HG03442 (cell line): ENCODE measurements around the gene ARID5A.
"Not testable (repeated sequence)": the region's sequence is repeated elsewhere in the genome, so short reads cannot be mapped to it uniquely, and the experiment has no call there.

Experiments
- ATAC-seq: cut with Tn5 transposase; IDR thresholded peaks from one replicate; pipeline ENCODE4 v1.9.1; 2021; ENCODE audit warnings: mild to moderate bottlenecking, moderate library complexity; ENCODE audit not compliant: unreplicated experiment

ARID5A gene, protein sequence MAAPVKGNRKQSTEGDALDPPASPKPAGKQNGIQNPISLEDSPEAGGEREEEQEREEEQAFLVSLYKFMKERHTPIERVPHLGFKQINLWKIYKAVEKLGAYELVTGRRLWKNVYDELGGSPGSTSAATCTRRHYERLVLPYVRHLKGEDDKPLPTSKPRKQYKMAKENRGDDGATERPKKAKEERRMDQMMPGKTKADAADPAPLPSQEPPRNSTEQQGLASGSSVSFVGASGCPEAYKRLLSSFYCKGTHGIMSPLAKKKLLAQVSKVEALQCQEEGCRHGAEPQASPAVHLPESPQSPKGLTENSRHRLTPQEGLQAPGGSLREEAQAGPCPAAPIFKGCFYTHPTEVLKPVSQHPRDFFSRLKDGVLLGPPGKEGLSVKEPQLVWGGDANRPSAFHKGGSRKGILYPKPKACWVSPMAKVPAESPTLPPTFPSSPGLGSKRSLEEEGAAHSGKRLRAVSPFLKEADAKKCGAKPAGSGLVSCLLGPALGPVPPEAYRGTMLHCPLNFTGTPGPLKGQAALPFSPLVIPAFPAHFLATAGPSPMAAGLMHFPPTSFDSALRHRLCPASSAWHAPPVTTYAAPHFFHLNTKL

GRCh38 chr2:96536445-96537065, at the start of gene ARID5A:
Gene ARID5A, plus strand, starts transcription at chr2:96536752. Its CDS starts 75 bp downstream, at chr2:96536827.
- ATAC-seq: peak; percentile 55

DNA sequence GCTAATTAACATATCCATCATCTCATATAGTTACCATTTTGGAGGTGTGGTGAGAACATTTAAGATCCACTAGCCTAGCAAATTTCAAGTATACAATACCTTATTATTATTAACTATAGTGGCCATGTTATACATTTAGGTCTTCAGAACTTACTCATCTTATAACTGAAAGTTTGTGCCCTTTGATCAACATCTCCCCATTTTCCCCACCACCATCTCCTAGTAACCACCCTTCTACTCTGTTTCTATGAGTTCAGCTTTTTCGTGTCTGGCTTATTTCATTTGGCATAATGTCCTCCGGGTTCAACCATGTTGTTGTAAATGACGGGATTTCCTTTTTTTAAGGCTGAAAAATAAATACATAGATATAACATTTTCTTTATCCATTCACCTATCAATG, 47.3 kb upstream of the ARID5A start:
- no peak for ATAC-seq

DNA sequence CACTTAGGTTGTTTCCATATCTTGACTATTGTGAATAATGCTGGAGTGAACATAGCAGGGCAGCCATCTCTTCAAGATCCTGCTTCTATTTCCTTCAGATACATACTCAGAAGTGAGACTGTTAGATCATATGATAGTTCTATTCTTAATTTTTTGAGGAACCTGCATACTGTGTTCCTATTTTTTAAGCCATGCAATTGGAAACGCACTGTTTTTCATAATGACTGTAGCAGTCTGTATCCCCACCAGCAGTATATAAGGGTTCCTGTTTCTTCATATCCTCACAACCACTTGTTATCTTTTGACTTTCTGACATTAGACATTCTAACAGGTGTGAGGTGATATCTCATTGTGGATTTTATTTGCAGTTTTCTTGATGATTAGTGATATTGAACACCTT, 46.9 kb upstream of the ARID5A start:
- no peak for ATAC-seq

DNA sequence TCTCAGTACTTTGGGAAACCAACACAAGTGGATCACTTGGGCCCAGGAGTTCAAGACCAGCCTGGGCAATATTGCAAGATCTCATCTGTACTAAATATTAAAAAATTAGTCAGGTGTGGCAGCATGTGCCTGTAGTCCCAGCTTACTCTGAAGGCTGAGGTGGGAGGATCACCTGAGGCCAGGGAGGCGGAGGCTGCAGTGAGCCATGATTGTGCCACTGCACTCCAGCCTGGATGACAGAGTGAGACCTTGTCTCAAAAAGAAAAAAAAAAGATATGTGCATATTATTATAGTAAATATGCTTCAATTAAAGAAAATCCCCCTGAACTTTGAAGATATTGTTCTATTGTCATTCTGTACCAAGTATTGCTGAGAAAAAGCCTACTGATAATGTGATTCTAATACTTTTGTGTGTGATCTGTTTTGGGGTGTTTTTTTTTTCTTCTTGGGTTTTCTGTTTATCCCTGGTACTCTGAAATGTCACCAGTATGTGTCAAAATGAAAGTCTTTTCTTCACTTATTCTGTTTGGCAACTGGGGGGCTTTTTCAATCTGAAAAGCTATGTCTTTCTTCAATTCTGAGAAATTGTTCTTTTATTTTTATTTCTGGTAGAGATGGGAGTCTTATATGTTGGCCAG, 44.6 kb upstream of the ARID5A start:
- ATAC-seq: no peak

- no peak for ATAC-seq
Observed at GRCh38 chr2:96493072-96493471, 43.5 kb upstream of the ARID5A start.

DNA sequence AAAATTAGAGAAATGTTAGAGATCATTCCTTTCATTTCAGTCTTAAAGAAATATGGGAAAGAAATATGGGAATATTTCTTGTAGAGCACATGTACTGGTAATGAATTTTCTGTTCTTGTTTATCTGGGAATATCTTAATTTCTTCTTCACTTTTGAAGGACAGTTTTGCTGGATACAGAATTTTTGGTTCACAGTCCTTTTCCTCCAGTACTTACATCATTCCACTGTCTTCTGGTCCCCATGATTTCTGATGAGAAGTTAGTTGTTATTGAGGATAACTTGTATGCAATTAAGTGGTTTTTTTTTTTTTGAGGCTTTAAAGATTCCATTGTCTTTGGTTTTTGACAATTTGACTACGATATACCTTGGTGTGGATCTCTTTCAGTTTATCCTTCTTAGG, 42.4 kb upstream of the ARID5A start:
- no peak for ATAC-seq

GRCh38 chr2:96495982-96496629, 40.4 kb upstream of the ARID5A start:
- ATAC-seq: no peak

DNA sequence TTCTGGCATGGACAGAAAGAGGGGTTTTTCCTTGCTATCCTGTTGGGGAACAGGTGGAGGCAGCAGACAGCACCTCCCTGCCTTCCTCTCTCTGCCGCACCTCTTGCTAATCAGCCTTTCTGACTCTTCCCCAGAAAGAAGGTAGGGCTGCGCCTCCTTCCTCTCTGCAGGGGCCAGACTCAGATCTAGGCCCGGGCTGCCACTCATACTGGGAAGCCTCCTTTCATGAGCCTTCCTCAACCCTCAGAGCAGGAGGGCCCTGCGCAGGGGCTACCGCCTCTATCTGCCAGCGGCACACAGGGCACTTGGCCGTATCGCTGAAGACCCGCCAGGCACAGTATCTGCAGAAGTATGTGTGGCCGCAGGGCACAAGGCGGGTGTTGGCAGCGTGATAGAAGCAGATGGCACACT, 38.5 kb upstream of the ARID5A start:
- ATAC-seq: no peak

- not testable (repeated sequence) for ATAC-seq
Observed at GRCh38 chr2:96498611-96499010, 37.9 kb upstream of the ARID5A start.

DNA sequence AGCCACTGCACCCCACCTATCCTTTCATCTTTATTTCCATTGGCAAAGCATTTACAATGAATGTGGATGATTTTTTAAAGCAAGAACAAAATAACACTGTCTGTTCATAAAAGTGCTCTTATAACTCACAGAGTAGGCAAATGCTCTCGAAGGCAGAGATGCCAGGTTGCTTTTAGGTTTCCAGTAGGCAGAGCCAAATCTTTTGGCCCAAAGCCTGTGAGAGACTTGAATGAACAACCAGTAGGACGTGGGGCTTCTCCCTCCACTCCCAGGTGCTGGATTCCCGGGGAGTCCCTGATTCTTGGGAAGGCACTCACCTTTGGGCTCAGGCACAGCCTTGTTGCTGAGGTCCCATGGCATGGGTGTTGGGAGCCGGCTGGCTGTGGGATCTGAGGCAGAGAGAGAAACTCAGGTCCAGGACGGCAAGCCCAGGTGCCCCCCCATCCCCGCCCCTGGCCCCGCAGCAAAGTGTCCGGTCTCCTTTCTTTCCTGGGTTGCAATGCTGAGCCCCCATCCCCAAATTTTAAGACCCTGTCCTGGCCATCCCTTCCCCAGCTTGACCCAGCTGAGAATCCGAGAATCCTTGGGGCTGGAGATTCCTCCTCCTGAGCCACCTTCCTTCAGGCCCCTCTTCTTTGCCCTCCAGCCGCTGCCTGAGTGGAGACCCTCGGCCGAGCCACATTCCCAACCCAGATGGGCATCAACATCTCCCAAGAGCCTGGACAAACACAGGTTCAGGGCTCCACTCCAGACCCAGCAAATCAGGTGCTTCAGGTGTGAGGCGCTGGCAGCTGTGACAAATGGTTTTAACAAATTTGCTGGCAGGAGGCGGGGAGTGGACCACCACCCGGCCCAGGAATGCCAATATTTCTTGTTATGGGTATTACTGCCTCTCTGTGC, 37.2 kb upstream of the ARID5A start:
- no peak for ATAC-seq

- no peak for ATAC-seq
Observed at GRCh38 chr2:96500385-96501066, 36.0 kb upstream of the ARID5A start.

DNA sequence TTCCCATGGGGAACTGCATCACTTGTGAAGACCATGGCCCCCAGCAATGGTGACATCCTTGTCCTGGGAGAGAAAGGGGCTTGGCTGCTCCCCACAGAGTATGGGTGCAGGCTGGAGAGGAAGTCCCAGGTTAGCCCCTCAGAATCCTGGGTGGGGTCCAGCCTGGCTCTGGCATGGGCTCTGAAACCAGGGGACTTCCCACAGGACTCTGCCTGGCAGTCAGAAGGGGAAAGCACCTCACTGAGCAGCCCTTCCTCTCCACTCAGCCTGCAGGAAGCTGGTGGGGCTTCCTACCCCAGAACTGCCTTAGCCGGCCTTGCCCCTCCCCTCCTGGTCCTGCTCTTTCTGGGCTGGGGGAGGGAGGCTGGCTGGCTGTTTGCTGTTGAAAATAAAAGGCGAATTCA, 35.1 kb upstream of the ARID5A start:
- ATAC-seq: no peak

DNA sequence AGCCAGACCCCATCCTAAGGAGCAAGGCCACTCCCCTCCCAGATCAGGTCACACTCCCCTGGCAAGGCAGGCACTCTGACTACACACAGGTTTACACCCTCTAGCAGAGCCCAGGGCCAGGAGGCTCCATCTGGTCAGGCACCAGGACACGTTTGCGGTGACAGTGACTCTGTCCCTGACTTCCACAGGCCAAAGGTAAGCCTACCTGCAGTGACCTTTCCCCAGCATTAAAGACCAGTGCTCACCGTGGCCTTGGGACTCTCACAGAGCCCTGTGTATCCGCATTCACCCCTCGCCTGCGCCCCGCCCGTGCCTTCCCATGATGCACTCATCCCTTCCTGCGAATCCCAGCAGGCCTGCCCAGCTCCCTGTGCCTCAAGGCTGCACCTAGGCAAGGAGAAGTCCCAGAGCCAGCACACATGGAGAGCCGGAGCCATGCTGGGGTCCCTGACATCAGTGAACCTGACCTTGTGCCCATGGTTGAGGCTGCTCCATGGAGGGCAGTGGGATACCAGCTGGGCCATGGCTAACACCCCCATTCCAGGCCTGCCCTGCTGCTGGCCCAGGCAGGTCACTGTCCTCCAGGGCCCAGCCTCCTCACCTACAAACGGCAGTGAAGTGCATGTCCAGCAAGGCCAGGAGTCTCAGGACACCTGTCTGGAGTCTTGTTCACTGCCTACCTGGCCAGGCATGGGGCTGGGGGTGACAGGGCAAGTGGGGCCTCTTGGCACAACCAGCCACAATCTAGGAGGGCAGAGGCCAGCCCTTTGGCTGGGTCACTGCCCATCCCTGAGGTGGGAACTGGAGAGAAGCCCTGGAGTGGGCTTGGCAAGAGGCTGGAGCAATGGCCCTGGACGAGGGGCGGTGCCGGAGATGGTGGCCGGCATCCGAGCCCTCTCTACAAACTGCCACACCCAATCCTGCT, 34.4 kb upstream of the ARID5A start:
- ATAC-seq: no peak

DNA sequence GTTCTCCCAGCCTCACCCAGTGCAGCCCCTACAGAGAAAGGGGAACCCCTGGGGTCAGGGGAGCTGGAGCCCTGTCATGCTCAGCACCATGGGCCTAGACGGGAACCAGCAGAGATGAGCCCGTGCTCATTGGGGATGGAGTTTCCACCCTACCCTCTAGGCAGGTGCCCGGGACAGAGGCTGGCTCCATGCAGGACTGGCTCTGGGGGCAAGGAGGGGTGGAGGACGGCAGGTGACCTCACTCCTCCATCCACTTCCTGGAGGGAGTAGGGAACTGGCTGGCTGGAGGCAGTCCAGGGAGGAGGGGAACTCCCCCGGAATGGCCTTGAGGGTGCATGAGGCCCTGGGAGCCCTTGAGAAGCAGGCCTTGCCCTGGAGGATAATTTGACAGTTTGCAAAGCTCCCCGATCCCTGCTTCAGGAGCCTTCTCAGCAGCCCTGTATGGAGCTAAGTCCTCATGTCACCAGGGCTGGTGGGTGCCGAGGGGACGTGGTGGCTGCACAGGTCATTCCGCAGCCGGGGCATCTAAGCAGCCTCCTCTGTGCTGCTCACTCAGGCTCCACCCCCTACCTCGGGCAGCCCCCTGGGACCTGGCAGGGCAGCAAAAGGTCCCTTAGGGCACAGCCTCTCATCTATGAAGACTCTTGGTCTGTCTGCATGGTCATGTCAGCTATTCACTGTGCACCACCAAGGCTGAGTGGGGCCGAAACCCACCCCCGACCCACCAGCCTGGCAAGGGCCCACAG, 33.5 kb upstream of the ARID5A start:
- no peak for ATAC-seq

DNA sequence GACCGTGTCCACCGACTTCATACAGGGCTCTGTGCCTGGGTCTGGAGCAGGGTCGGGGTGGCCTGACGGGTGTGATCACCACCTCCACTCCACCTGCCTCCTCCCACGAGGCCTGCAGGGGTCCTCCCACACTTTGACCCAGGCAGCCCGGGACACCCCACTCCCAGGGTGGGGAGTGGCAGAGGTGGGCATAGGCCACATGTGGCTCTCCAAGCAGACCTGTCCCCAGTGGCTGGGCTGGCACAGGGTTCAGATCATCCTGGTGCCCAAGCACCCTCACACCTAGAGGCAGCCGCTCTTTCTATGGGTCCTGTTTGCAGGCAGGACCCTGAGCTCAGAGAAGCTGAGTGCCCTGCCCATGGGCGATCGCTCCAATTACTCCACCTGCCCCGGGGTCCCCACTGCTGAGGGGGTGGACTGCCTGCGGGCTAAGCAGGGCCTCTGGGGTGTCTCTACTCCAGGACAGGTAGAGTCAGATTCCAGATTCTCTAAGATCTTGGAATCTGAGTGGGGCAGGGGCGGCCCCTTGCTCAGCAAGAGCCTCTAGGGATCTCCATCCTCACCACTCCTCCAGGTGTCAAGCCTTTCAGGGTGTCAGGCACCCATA, 32.8 kb upstream of the ARID5A start:
- ATAC-seq: no peak

DNA sequence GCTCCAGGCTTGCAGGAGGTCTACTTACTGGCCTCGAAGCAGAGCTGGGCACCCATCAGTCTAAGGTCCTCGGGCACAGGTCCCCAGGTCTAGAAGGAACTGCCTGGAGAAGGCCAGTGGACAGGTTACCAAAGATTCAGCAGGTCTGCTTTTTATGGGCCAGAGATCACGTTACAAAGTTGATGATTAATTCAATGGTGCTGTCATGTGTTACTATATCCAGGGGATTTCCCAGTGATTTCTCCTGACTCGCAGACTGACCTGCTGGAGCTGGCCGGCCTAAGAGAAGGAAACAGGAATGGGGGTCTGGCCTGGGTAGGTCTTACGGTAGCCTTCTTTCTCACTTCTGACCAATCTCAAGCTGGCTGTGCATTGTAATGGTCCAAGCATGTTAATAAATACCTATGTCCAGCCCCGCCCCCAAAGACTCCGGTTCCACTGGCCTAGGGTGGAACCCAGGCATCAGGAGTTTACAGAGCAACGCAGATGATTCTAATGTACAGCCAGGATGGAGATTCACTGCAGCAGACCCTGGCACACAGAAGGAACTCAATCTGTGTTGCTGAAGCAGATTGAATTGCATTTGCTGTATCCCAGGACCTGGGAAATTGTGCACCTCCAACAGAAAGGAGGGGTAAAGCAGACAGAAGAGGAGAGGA, 31.2 kb upstream of the ARID5A start, which contains the start of gene NEURL3:
TSS of gene NEURL3 (minus strand) at position 127 of the 659 bp plus-strand sequence. CDS start at position 56, 71 bp downstream.
- ATAC-seq: no peak
